Stimulated activated CD8-positive, alpha-beta memory T cell treated with anti-CD3 and anti-CD28 coated beads, Interleukin-12 subunit alpha, Interleukin-12 subunit beta, amount 100 ng/mL, for 4 hours (primary cell): Measurements from ENCODE around the gene SYCP2L.
"Not testable (repeated sequence)": the region's sequence is repeated elsewhere in the genome, so short reads cannot be mapped to it uniquely, and the experiment has no call there.

Source experiments
- DNase-seq: peaks from one replicate; pipeline ENCODE4 v3.0.0-alpha.2; 2020; ENCODE audit warnings: low read depth

The SYCP2L gene

GRCh38 chr6:10880366-10880765 lies 6.5 kb upstream of the SYCP2L start:
- DNase-seq = no peak

GRCh38 chr6:10882253-10882630 lies 4.6 kb upstream of the SYCP2L start:
- not testable (repeated sequence) for DNase-seq

DNA sequence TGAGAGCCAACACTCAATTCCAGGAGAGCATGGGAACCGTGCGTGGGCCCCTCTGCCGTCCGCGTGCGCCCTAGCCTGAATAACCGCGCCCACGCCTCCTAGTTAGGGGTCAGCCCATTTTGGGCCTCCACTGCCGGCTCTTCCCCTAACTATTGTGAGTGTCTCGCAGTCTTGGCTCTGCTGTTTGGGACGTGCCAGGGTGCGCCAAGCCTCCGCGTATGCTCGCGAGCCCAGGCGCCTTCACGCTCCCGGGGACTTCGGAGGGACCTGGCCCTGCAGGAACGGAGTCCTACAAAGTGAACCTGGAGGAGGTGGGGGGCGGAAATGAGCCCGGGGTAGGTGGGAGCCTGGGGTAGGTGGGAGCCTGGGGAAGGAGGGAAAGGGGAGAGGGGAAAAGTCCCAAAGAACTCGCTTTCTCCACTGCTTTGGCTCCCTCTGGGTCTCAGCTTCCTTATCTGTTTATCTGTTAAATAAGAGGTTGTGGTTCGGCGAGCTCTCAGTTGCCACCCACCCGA lies 4.1 kb upstream of the SYCP2L start:
- DNase-seq = no peak

- no peak for DNase-seq
Measured at GRCh38 chr6:10883312-10884244, 3.3 kb upstream of the SYCP2L start.

DNA sequence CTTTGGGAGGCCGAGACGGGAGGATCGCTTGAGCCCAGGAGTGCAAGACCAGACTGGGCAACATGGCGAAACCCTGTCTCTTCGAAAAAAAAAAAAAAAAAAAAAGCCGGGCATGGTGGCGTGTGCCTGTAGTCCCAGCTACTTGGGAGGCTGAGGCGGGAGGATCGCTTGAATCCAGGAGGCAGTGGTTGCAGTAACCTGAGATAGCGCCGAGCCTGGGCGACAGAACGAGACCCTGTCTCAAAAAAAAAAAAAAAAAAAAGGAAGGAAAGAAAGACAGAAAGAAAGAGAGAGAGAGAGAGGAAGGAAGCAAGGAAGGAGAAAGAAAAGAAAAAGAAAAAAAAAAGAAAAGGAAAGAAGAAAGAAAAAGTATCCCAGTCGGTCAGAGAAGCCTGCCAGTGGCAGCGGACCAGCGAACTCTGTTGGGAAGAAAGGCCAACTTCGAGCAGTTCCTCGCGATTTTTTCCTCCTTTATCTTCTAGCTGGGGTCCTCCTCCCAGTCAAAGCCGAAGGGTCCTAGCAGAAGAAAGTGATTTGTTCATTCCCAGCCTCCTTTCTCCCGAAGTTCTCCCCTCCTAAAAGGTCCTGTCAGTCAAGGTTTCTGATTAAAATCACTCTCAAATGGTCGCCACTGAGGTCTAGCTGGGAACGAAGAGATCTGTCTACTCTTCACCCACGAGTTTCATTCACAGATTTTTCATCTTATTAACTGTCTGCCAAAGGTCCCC lies 2.4 kb upstream of the SYCP2L start:
- no peak for DNase-seq

- not testable (repeated sequence) for DNase-seq
Measured at GRCh38 chr6:10886365-10886690, 524 bp upstream of the SYCP2L start.

DNA sequence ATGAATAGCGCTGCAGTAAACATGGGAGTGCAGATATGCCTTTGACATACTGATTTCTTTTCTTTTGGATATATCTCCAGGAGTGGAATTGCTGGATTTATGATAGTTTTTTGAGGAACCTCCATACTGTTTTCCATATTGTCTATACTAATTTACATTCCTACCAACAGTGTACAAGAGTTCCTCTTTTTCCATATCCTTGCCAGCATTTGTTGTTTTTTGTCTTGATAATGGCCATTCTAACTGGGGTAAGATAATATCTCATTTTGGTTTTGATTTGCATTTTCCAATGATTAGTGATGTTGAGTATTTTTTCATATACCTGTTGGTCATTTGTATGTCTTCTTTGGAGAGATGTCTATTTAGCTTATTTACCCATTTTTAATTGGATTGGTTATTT lies 3.3 kb downstream of the SYCP2L start:
- DNase-seq = no peak

DNA sequence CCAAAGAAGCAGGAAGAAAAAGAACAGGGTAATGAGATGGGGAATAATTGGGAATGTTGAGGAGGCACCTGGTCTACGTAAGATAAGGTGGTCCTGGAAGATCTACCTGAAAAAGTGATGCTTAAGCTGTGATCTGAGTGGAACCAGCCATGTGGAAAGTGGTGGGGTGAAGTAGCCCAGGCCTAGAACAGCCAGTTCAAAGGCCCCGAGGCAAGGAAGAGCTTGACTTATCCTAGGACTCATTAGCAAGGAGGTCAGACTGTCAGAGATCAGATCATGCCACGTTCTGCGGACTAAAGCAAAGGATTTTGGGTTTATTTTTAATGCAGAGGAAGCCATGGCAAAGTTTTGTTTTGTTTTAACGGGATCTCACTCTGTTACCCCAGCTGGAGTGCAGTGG lies 5.1 kb downstream of the SYCP2L start:
- DNase-seq = no peak

DNA sequence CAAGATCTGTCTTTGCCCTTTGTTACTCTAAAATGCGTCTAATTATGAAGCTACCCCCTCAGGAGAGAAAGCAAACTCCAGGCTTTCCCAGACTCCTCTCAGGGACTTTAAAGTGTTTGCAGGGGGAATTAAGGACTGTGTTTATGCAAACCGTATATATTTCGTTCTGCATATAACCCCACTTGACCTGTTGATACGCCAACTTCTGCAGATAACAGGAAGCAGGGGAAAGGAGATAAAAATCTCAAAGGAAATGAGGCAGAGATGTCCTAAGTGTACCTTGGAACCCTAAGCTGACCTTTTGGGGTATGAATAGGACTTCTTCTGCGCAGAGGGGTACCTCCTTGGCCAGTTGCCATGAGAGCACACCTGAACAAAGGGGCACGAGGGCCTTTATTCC lies 8.1 kb downstream of the SYCP2L start:
- no peak for DNase-seq

- DNase-seq = no peak
Measured at GRCh38 chr6:10896691-10897090, 9.8 kb downstream of the SYCP2L start.

- DNase-seq = no peak
Measured at GRCh38 chr6:10901770-10902169, 14.9 kb downstream of the SYCP2L start.

- no peak for DNase-seq
Measured at GRCh38 chr6:10904015-10904414, 17.2 kb downstream of the SYCP2L start.

DNA sequence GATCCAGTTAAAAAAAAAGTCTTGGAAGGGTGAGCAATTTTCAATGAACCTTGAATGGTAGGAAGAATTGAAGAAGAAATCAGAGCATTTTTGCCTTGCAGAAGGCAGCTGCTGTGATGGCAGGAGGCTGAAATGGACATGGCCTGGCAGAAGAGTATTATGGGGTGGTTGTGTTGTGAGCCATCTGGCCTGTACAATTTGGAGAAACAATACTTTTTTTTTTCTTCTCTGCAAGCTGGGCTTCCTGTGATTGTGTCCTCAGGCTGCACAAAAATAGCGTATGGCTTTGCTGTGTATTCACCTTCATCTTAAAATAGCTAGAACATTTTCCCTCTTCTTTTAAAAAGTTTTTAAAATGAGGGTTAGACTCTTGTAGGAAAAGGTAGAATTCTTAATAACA lies 21.4 kb downstream of the SYCP2L start:
- DNase-seq = no peak

GRCh38 chr6:10919520-10919919 lies 32.7 kb downstream of the SYCP2L start:
- DNase-seq = not testable (repeated sequence)

DNA sequence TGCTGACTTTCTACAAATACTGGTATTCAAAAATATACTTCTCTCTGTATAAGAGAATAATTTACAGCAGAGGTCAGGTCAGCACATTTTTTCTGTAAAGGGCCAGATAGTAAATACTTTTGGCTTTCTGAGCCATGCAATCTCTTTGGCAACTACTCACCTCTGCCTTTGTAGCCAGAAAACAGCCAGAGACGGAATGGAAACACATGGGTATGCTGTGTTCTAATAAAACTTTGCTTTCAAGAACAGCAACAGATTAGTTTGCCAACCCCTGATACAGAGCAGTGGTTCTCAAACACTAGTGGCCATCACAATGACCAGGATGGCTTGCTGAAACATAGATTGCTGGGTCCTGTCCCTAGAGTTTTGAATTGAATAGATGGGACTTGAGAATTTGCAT lies 46.3 kb downstream of the SYCP2L start:
- no peak for DNase-seq

DNA sequence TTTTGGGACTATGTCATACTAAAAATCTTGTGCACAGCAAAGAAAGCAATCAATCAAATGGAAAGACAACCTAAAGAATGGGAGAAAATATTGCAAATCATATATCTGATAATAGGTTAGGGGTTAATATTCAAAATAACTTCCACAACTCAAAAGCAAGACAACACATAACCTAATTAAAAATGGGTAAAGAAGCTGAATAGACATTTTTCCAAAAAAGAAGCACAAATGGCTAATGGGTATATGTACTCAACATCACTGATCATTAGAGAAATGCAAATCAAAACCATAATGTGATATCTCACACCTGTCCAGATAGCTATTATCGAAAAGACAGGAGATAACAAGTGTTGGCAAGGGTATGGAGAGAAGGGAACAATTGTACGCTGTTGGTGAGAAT lies 53.0 kb downstream of the SYCP2L start:
- no peak for DNase-seq

DNA sequence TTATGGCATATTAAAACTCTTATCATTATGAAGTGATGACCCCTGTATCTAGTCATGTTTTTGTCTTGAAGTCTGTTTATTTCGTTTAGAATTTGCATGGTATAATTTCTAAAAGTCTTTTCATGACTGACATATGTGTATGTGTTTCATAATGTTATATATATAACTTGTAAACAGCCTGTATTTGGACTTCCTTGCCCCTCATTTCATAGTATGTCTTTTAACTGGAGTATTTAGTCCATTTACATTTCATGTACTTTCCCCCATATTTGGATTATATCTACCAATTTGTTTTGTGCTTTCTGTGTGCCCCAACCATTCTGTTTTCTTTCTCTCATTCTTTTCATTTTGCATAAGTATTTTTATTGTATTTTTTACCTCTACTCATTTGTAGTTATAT lies 59.0 kb downstream of the SYCP2L start:
- DNase-seq = no peak

- no peak for DNase-seq
Measured at GRCh38 chr6:10947966-10948365, 61.1 kb downstream of the SYCP2L start.

GRCh38 chr6:10949579-10950490 lies 63.0 kb downstream of the SYCP2L start:
- no peak for DNase-seq

GRCh38 chr6:10951675-10952282 lies 64.9 kb downstream of the SYCP2L start:
- no peak for DNase-seq

GRCh38 chr6:10954590-10955010 lies 67.7 kb downstream of the SYCP2L start:
- DNase-seq = peak; percentile 11

- DNase-seq = no peak
Measured at GRCh38 chr6:10956776-10957175, 69.9 kb downstream of the SYCP2L start.
